Uterus (tissue), 2 donors: ENCODE results near the gene POLR3G.

ENCODE experiments used
- CTCF ChIP-seq, 4 experiments: fragments of 200-600 bp in 2 of 4; fragments of 450-650 bp in 2 of 4; sonication (generic) in 2 of 4; IDR thresholded peaks; one replicate each; pipeline ENCODE4 v1.5.1; 2016 to 2019; ENCODE audit warnings: antibody characterized with exemption in 4 of 4, mild to moderate bottlenecking in 2 of 4, moderate library complexity in 1 of 4
- POLR2A ChIP-seq, 2 donors: fragments of 450-650 bp; IDR thresholded peaks; one replicate each; pipeline ENCODE4 v1.6.1; 2016; ENCODE audit warnings: antibody characterized with exemption in 2 of 2, mild to moderate bottlenecking in 1 of 2, moderate library complexity in 1 of 2

- no peak for TF ChIP-seq CTCF (IDR thresholded peaks at IDR 0.05)
- TF ChIP-seq POLR2A (IDR thresholded peaks at IDR 0.05), result no peak
Observed at GRCh38 chr5:90558344-90559192, 83.9 kb downstream of the POLR3G start, which contains the start of gene ADGRV1.
